Endothelial cell of umbilical vein (primary cell): ENCODE results near the gene SYNDIG1. TPM values are rescaled to one million over a fixed set of nuclear protein-coding genes. Genes with fewer than 3 reads are reported as not detected.

Experiments
- BruUV-seq: library from RNA; stranded (reverse); fragments of 400-500 nt; replicated peaks from 2 replicates; lab custom pipeline; 2021; lab: Mats Ljungman, UMichigan
- CTCF ChIA-PET: fragments of 300-600, 350-600 bp; sonication (Branson Sonifier 250); formaldehyde crosslinking; loops from one replicate; lab custom pipeline; 2021; ENCODE audit warnings: antibody characterized with exemption, inconsistent platforms; lab: Charles Lee
- POLR2A ChIA-PET: fragments of 300-600, 350-600 bp; sonication (Branson Sonifier 250); formaldehyde crosslinking; loops from one replicate; lab custom pipeline; 2021; ENCODE audit warnings: antibody characterized with exemption, inconsistent platforms; lab: Charles Lee
- DNase-seq: peaks from one replicate; pipeline ENCODE4 v3.0.0-alpha.2; 2011; ENCODE audit warnings: low read depth, low spot score
- FAIRE-seq: peaks from 2 replicates; lab custom pipeline; 2011; peaks lifted over from hg19 to GRCh38; lab: Jason Lieb, UNC
- H2AFZ ChIP-seq: 2 replicates; pipeline ENCODE4 v1.6.0; 2012; ENCODE audit warnings: low read depth, low read length, control low read depth, inconsistent platforms
- H3K27ac ChIP-seq: 2 replicates; pipeline ENCODE4 v1.5.1; 2011; ENCODE audit warnings: low read depth, mild to moderate bottlenecking, control low read depth, low read length, moderate library complexity; ENCODE audit not compliant: insufficient read depth
- H3K27me3 ChIP-seq, 2 experiments: 2 replicates each; pipeline versions ENCODE4 v1.6.0 to v1.6.1; 2011; ENCODE audit warnings: low read length in 2 of 2, mixed read lengths in 1 of 2; ENCODE audit not compliant: control insufficient read depth in 2 of 2, insufficient read depth in 2 of 2
- H3K36me3 ChIP-seq, 2 experiments: 2 replicates in 1 of 2; 3 replicates in 1 of 2; pipeline ENCODE4 v1.5.1; 2011; ENCODE audit warnings: low read length in 2 of 2, mild to moderate bottlenecking in 1 of 2, moderate library complexity in 1 of 2; ENCODE audit not compliant: control insufficient read depth in 2 of 2, insufficient read depth in 2 of 2; ENCODE audit errors: extremely low read depth in 1 of 2
- H3K4me1 ChIP-seq: 3 replicates; pipeline ENCODE4 v1.5.1; 2011; ENCODE audit warnings: mild to moderate bottlenecking, low read length; ENCODE audit not compliant: control insufficient read depth, insufficient read depth; ENCODE audit errors: extremely low read depth
- H3K4me2 ChIP-seq: 2 replicates; pipeline ENCODE4 v1.6.1; 2011; ENCODE audit warnings: low read length, control low read depth, mixed read lengths; ENCODE audit not compliant: insufficient read depth
- H3K4me3 ChIP-seq, 3 experiments: fragments of 200-600 bp in 1 of 3; sonication (generic), shearing (Covaris generic) in 1 of 3; replicated peaks in 1 of 3; 2 replicates each; pipeline ENCODE4 v1.5.1; 2011 to 2016; ENCODE audit warnings: control low read depth in 3 of 3, low read length in 3 of 3, mild to moderate bottlenecking in 2 of 3, inconsistent platforms in 1 of 3, low read depth in 1 of 3, moderate library complexity in 1 of 3; ENCODE audit not compliant: insufficient read depth in 1 of 3
- H3K79me2 ChIP-seq: 2 replicates; pipeline ENCODE4 v1.6.0; 2012; ENCODE audit warnings: low read length, inconsistent platforms; ENCODE audit not compliant: control insufficient read depth, insufficient read depth
- H3K9ac ChIP-seq: replicated peaks from 2 replicates; pipeline ENCODE3; 2011; ENCODE audit warnings: low read length, control low read depth; ENCODE audit not compliant: insufficient read depth; ENCODE audit errors: extremely low read depth
- H3K9me1 ChIP-seq: replicated peaks from 3 replicates; pipeline ENCODE4 v1.6.0; 2011; ENCODE audit warnings: mild to moderate bottlenecking, low read length; ENCODE audit not compliant: control insufficient read depth, insufficient read depth; ENCODE audit errors: extremely low read depth
- H3K9me3 ChIP-seq: replicated peaks from 2 replicates; pipeline ENCODE4 v1.5.1; 2012; ENCODE audit warnings: low read length, inconsistent platforms; ENCODE audit not compliant: control insufficient read depth, insufficient read depth
- H4K20me1 ChIP-seq: replicated peaks from 2 replicates; pipeline ENCODE3; 2011; ENCODE audit warnings: mild to moderate bottlenecking, low read length; ENCODE audit not compliant: control insufficient read depth, insufficient read depth; ENCODE audit errors: extremely low read depth
- CTCF ChIP-seq, 2 donors: IDR thresholded peaks; 1 replicate in 1 of 2; 2 replicates in 1 of 2; pipeline ENCODE4 v1.5.1; 2011; ENCODE audit warnings: low read length in 2 of 2, mild to moderate bottlenecking in 2 of 2, moderate library complexity in 2 of 2, control low read depth in 1 of 2, inconsistent platforms in 1 of 2, low read depth in 1 of 2; ENCODE audit not compliant: insufficient read depth in 1 of 2; ENCODE audit errors: extremely low read depth in 1 of 2
- EZH2 ChIP-seq: IDR thresholded peaks from 2 replicates; pipeline ENCODE4 v1.6.1; 2012; ENCODE audit warnings: borderline replicate concordance, low read depth, mild to moderate bottlenecking, moderate library complexity, low read length, inconsistent platforms; ENCODE audit not compliant: severe bottlenecking
- FOS ChIP-seq: IDR thresholded peaks from 2 replicates; pipeline ENCODE4 v1.6.1; 2011; ENCODE audit warnings: mild to moderate bottlenecking, low read length, moderate library complexity, borderline replicate concordance; ENCODE audit not compliant: insufficient read depth
- GATA2 ChIP-seq: IDR thresholded peaks from 2 replicates; pipeline ENCODE4 v1.7.0; 2011; ENCODE audit warnings: low read depth, mild to moderate bottlenecking, moderate library complexity, mixed read lengths, low read length; ENCODE audit not compliant: insufficient read length, insufficient read depth
- JUN ChIP-seq: IDR thresholded peaks from 2 replicates; pipeline ENCODE4 v1.6.1; 2011; ENCODE audit warnings: borderline replicate concordance, low read depth; ENCODE audit not compliant: insufficient read length, insufficient read depth
- MAX ChIP-seq: IDR thresholded peaks from 2 replicates; pipeline ENCODE4 v1.6.1; 2011; ENCODE audit not compliant: insufficient read depth, insufficient read length
- MYC ChIP-seq: IDR thresholded peaks from one replicate; pipeline ENCODE4 v1.6.1; 2011; ENCODE audit warnings: mild to moderate bottlenecking, low read depth, low read length
- POLR2A ChIP-seq: IDR thresholded peaks from 2 replicates; pipeline ENCODE4 v1.6.1; 2012; ENCODE audit warnings: low read depth, mild to moderate bottlenecking, control low read depth, low read length
- POLR2AphosphoS5 ChIP-seq: IDR thresholded peaks from 2 replicates; pipeline ENCODE4 v1.6.1; 2012; ENCODE audit warnings: low read depth, mild to moderate bottlenecking, control low read depth, low read length, moderate library complexity; ENCODE audit not compliant: insufficient read depth
- dilution Hi-C: fragments of 300-500 bp; cut with MboI; formaldehyde crosslinking; loops from one replicate; pipeline ENCODE4 v1.15.0; 2019; ENCODE audit warnings: low sequenced_read_pairs; ENCODE audit not compliant: extremely low pct_ligation_motif_present
- intact Hi-C: fragments of 100-400 bp; cut with micrococcal nuclease; formaldehyde crosslinking; loops from one replicate; pipeline ENCODE4 v1.10.0; 2022
- polyA plus RNA-seq, 4 experiments: library from polyadenylated mRNA; depleted of rRNA in 3 of 4; stranded (reverse) in 3 of 4; unstranded in 1 of 4; fragments of >200 nt; gene quantifications; 2 replicates each; pipeline versions ENCODE4 v1.2.1 to v1.2.3, GENCODE V29; 2011 to 2012; ENCODE audit warnings: missing spikeins in 1 of 4
- total RNA-seq: library from RNA; stranded (reverse); gene quantifications from 2 replicates; pipeline ENCODE4 v1.2.3, GENCODE V29; 2021

SYNDIG1 gene
- total and polyA plus RNA-seq, 2 donors (not counting 3 experiments of a cell fraction or from before 2014, with no cell fraction given) = not detected

- dilution Hi-C loops = no loop called here
Observed at GRCh38 chr20:24676978-24677370, 207.5 kb downstream of the SYNDIG1 start.

More at GRCh38 chr20:24676978-24677370, 207.5 kb downstream of the SYNDIG1 start:
- TF ChIP-seq JUN = no peak
- no peak for TF ChIP-seq MYC
- no peak for TF ChIP-seq CTCF (IDR thresholded peaks at IDR 0.05; ENCODE audit: extremely low read depth in 1 of 2, insufficient read depth in 1 of 2, low read depth in 1 of 2, low read length in 2 of 2)
- no peak for TF ChIP-seq MAX
- TF ChIP-seq FOS = no peak
- TF ChIP-seq EZH2 = no peak
- TF ChIP-seq GATA2 = no peak
- TF ChIP-seq POLR2AphosphoS5 = no peak
- no peak for TF ChIP-seq POLR2A
- Histone ChIP-seq H3K4me1 (no peaks in the 10 kb centered on the region), H3K9me3 (peaks cover 8% of the 10 kb centered on the region), H2AFZ (no peak overlapping the region), H4K20me1 (no peaks in the 10 kb centered on the region), H3K4me3 (no peak overlapping the region), H3K27ac (no peak overlapping the region), H3K36me3 (no peaks in the 10 kb centered on the region), H3K79me2 (no peaks in the 10 kb centered on the region), H3K4me2 (no peak overlapping the region), H3K9me1 (no peaks in the 10 kb centered on the region), H3K9ac (no peak overlapping the region), H3K27me3 (no peaks in the 10 kb centered on the region)
- POLR2A ChIA-PET = no interaction called here
- intact Hi-C loops = no loop called here
- FAIRE-seq (no peak), DNase-seq (no peak)
- CTCF ChIA-PET = no interaction called here
- BruUV-seq = no TSS peak
